ENCODE results near the gene SAMD4B. TPM values are rescaled to one million over a fixed set of nuclear protein-coding genes. Genes with fewer than 3 reads are reported as not detected.

SAMD4B gene
- total RNA-seq = 27.7 and 86.7 TPM in 2 replicates

GRCh38 chr19:39341719-39342604 lies at the start of gene SAMD4B:
Gene SAMD4B, plus strand, starts transcription at chr19:39342421. Its CDS starts 14,473 bp downstream, at chr19:39356894.

GRCh38 chr19:39296055-39296645 lies 46.1 kb upstream of the SAMD4B start, which contains the start of gene IFNL1:
Gene IFNL1, plus strand, starts transcription at chr19:39296407. Its CDS starts 15 bp downstream, at chr19:39296422.

GRCh38 chr19:39390751-39391437 lies 48.7 kb downstream of the SAMD4B start, which contains the start of the genes MED29 and PAF1:
Gene MED29, plus strand, starts transcription at chr19:39391378. Its CDS starts 45 bp downstream, at chr19:39391423.
Gene PAF1, minus strand, starts transcription at chr19:39391106. Its CDS starts 242 bp downstream, at chr19:39390864.

GRCh38 chr19:39406656-39407409 lies 64.6 kb downstream of the SAMD4B start, which contains the start of gene ZFP36:
Gene ZFP36, plus strand, starts transcription at chr19:39406847. Its CDS starts 58 bp downstream, at chr19:39406905.

GRCh38 chr19:39412100-39412866 lies 70.1 kb downstream of the SAMD4B start, which contains the start of gene PLEKHG2:
Gene PLEKHG2, plus strand, starts transcription at chr19:39412669. Its CDS starts 1,418 bp downstream, at chr19:39414087.

Other genes with a start within 250 kb of the SAMD4B start
- 4.1 and 17.2 TPM in 2 replicates for gene PAK4, start 216.6 kb upstream of the SAMD4B start, total RNA-seq
- gene NCCRP1, start 145.5 kb upstream of the SAMD4B start, total RNA-seq = 8.9 and 9.3 TPM in 2 replicates
- not detected in 2 replicates for gene SYCN, start 138.2 kb upstream of the SAMD4B start, total RNA-seq
- not detected in 2 replicates for gene IFNL3, start 97.4 kb upstream of the SAMD4B start, total RNA-seq
- not detected in 2 replicates for gene IFNL4, start 93.6 kb upstream of the SAMD4B start, total RNA-seq
- not detected in 2 replicates for gene IFNL2, start 74.0 kb upstream of the SAMD4B start, total RNA-seq
- not detected in 2 replicates for gene IFNL1, start 46.0 kb upstream of the SAMD4B start, total RNA-seq
- gene LRFN1, start 21.6 kb upstream of the SAMD4B start, total RNA-seq = under 0.01 and 0.28 TPM in 2 replicates
- not detected in 2 replicates for gene GMFG, start 6.4 kb upstream of the SAMD4B start, total RNA-seq
- 36.4 and 40.0 TPM in 2 replicates for gene PAF1, start 48.7 kb downstream of the SAMD4B start, total RNA-seq
- 13.7 TPM in 2 replicates for gene MED29, start 49.0 kb downstream of the SAMD4B start, total RNA-seq
- gene ZFP36, start 64.4 kb downstream of the SAMD4B start, total RNA-seq = 6.5 and 14.8 TPM in 2 replicates
- gene PLEKHG2, start 70.2 kb downstream of the SAMD4B start, total RNA-seq = 4.8 and 20.1 TPM in 2 replicates
- gene RPS16, start 93.5 kb downstream of the SAMD4B start, total RNA-seq = 143 and 397 TPM in 2 replicates
- 39.0 and 69.6 TPM in 2 replicates for gene SUPT5H, start 103.2 kb downstream of the SAMD4B start, total RNA-seq
- gene TIMM50, start 138.4 kb downstream of the SAMD4B start, total RNA-seq = 52.6 and 82.4 TPM in 2 replicates
- 0.07 and 0.34 TPM in 2 replicates for gene DLL3, start 156.5 kb downstream of the SAMD4B start, total RNA-seq
- not detected in 2 replicates for gene SELENOV, start 172.7 kb downstream of the SAMD4B start, total RNA-seq
- 0.71 and 1.0 TPM in 2 replicates for gene EID2B, start 190.4 kb downstream of the SAMD4B start, total RNA-seq
- 5.4 and 8.5 TPM in 2 replicates for gene EID2, start 197.7 kb downstream of the SAMD4B start, total RNA-seq